Urothelium cell line (cell line): ENCODE measurements around the gene SORT1.

Experiments used
- DNase-seq: peaks from one replicate; pipeline ENCODE4 v3.0.0; 2011; ENCODE audit warnings: low spot score, mixed read lengths
- FAIRE-seq: peaks from 2 replicates; lab custom pipeline; 2011; peaks lifted over from hg19 to GRCh38; lab: Jason Lieb, UNC

The SORT1 gene

GRCh38 chr1:109263597-109264378 lies 133.9 kb downstream of the SORT1 start:
- DNase-seq (peak; percentile 84), FAIRE-seq (peak; percentile 99)

DNA sequence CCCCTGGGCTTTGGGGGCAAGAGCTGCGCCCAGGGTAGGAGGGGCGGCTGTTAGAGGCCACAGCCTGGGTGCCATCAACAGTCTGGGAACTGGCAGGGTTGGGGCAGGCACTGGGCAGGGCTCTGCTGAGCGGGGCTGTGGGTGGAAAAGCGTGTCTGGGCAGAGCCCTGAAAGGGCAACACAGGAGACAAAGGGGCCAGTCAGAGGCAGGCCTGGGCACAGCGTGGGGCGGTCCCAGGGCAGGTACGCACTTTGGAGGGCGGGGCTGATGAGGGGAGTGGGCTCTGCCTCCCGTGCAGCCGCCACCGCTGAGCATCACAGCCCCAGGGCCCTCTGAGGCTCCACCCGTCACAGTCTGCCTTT lies 134.5 kb downstream of the SORT1 start:
- DNase-seq (no peak), FAIRE-seq (peak; percentile 17)

DNA sequence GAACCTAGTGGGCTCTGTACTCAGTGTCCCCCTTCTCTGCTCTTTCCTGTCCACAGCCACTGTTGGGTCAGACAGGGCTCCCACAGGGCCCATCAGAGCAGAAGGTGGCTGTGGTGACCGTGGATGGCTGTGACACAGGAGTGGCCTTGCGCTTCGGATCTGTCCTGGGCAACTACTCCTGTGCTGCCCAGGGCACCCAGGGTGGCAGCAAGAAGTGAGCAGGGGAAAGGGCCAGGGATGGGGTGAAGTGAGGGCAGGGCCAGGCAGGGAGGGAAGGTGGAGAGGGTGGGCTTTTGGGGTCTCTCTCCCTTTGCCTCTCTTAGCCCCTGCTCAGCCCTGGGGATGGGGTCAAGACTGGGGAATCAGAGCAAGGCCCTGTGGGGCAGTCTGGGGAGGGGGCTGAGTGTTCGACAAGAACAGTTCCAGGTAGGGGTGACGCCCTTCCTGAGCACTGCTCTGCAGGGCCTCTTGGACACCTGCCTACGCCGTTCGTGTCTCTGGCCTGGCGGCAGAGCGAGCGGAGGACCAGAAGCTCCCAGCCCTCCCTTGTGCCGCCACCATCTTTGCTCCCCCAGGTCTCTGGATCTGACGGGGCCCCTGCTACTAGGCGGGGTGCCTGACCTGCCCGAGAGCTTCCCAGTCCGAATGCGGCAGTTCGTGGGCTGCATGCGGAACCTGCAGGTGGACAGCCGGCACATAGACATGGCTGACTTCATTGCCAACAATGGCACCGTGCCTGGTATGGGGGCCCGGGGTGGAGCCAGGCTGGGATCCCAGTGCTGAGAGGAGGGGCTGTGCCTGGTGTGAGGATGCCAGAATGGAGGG lies 135.3 kb downstream of the SORT1 start:
- DNase-seq (no peak), FAIRE-seq (no peak)

GRCh38 chr1:109261578-109261977 lies 136.1 kb downstream of the SORT1 start:
- FAIRE-seq, result no peak
- DNase-seq, result no peak

GRCh38 chr1:109261006-109261405 lies 136.7 kb downstream of the SORT1 start:
- FAIRE-seq (no peak), DNase-seq (no peak)

DNA sequence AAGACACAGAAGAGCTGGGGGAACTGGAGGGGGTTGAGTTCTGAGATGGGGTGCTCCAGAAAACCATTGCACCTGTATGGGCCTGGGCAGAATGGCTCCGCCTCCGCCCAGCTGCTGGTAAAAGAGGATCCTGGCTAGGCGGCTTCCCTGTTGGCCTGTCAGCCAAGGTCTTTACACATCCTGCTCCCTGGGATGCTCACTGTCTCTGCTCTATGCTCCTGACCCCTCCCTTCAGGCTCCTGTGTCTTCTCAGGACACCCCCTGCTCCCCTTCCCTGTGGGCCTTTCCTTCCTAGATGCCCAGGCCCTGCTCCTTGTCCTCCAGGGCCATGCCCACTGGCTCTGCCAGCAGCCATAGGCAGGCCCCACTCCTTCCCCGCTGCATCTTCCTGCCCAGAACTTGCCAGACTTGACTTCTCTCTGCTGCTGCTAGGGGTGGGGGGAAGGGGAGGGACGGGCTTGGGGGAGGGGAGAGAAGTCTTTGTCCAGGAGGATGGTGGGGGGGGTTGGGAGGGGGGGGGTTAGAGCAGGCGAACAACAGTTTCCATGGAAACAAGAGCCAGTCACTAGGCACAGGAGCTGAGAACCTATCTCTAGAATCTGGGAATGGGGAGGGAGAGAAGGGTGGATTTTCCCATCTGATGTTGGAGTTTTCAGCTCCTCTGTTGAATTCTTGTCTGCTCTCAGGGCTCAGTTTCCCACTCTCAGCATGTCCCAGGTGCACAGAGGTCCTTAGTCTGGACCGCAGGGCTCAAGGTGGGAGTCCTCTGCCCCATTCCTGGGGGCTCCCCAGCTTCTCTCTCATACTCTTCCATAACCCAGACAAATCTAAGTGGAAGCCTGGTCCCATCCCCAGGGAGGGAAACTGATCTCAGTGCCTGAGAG lies 137.8 kb downstream of the SORT1 start:
- DNase-seq (no peak), FAIRE-seq (no peak)
